ENCODE measurements around the gene ZNF524. TPM values are rescaled to one million over a fixed set of nuclear protein-coding genes. Genes with fewer than 3 reads are reported as not detected.
A peak's percentile ranks its signal among the peaks of the same experiment; 100 is the strongest.

ZNF524 gene
- total and polyA plus RNA-seq, 9 of the 15 experiments (the other 6 are each of a cell fraction or from before 2014, with no cell fraction given) = 0.08 to 15.6 (median 2.9) TPM

DNA sequence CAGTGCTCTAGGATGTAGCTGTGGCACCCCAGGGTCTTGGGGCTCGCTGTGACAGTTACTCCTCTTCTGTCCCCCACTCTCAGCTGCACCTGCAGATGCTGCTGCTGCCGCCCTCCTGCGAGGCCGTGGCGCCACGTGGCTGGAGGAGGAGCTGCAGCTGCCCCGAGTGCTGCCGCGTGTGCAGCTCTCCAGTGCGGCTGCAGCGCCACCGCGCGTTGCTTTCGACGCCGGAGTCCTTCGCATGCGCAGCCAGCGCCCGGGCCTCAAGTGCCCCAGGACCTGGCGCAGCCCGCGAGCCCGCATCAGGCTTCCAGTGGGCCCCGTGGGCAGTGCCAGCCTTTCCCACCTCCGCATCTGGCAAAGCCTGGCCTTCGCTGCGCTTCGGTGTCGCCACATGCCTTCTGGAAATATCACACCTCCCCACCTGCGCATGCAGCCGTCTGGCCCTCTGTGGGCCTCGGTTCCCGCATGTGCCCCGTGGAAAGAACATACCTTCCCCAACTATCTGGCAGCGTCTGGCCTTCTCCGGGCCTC, 40.0 kb downstream of the ZNF524 start (continued):
- no peak for TF ChIP-seq ATF1 (CRISPR knock-in tag; IDR thresholded peaks at IDR 0.05)
- peak; percentile 76 for TF ChIP-seq ATF1 (tag; IDR thresholded peaks at IDR 0.05)
- no peak; the same call in 1 of the 2 replicates for TF ChIP-seq FOSL1 (tag; conservative IDR thresholded peaks at IDR 0.05)
- TF ChIP-seq HNRNPUL1 (IDR thresholded peaks at IDR 0.05; ENCODE audit: low read length) = no peak
- no peak for TF ChIP-seq PML (IDR thresholded peaks at IDR 0.05; ENCODE audit: low read length)
- no peak for TF ChIP-seq ZKSCAN3 (CRISPR knock-in tag; IDR thresholded peaks at IDR 0.05)
- TF ChIP-seq, protein P1, sequence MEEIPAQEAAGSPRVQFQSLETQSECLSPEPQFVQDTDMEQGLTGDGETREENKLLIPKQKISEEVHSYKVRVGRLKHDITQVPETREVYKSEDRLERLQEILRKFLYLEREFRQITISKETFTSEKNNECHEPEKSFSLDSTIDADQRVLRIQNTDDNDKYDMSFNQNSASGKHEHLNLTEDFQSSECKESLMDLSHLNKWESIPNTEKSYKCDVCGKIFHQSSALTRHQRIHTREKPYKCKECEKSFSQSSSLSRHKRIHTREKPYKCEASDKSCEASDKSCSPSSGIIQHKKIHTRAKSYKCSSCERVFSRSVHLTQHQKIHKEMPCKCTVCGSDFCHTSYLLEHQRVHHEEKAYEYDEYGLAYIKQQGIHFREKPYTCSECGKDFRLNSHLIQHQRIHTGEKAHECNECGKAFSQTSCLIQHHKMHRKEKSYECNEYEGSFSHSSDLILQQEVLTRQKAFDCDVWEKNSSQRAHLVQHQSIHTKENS (CRISPR knock-in tag; IDR thresholded peaks at IDR 0.05) = no peak
- no peak; the same call in 1 of the 2 replicates for TF ChIP-seq OTX1 (CRISPR knock-in tag; IDR thresholded peaks at IDR 0.05)
- no peak for TF ChIP-seq MECOM (CRISPR knock-in tag; IDR thresholded peaks at IDR 0.05)
- TF ChIP-seq SMAD1 (IDR thresholded peaks at IDR 0.05; ENCODE audit: low read depth, low read length, partially characterized antibody) = no peak
- no peak for TF ChIP-seq KLF10 (CRISPR knock-in tag; IDR thresholded peaks at IDR 0.05)
- TF ChIP-seq ILK (tag; IDR thresholded peaks at IDR 0.05; ENCODE audit: borderline replicate concordance, low read depth) = no peak
- TF ChIP-seq EGR1 (conservative IDR thresholded peaks at IDR 0.05) = no peak
- no peak for TF ChIP-seq RFX5 (IDR thresholded peaks at IDR 0.05; ENCODE audit: low read depth, low read length)
- TF ChIP-seq HDAC6 (IDR thresholded peaks at IDR 0.05; ENCODE audit: low read depth, low read length) = no peak
- TF ChIP-seq EZH2 (IDR thresholded peaks at IDR 0.05; ENCODE audit: borderline replicate concordance, low read depth, low read length) = no peak
- peak; percentile 97 for TF ChIP-seq HNRNPL (IDR thresholded peaks at IDR 0.05; ENCODE audit: low read depth, low read length)
- TF ChIP-seq, protein P2, sequence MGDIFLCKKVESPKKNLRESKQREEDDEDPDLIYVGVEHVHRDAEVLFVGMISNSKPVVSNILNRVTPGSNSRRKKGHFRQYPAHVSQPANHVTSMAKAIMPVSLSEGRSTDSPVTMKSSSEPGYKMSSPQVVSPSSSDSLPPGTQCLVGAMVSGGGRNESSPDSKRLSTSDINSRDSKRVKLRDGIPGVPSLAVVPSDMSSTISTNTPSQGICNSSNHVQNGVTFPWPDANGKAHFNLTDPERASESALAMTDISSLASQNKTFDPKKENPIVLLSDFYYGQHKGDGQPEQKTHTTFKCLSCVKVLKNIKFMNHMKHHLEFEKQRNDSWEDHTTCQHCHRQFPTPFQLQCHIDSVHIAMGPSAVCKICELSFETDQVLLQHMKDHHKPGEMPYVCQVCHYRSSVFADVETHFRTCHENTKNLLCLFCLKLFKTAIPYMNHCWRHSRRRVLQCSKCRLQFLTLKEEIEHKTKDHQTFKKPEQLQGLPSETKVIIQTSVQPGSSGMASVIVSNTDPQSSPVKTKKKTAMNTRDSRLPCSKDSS (IDR thresholded peaks at IDR 0.05; ENCODE audit: low read depth, partially characterized antibody) = no peak
- no peak for TF ChIP-seq MCM2 (IDR thresholded peaks at IDR 0.05; ENCODE audit: low read depth)
- TF ChIP-seq, protein P3, sequence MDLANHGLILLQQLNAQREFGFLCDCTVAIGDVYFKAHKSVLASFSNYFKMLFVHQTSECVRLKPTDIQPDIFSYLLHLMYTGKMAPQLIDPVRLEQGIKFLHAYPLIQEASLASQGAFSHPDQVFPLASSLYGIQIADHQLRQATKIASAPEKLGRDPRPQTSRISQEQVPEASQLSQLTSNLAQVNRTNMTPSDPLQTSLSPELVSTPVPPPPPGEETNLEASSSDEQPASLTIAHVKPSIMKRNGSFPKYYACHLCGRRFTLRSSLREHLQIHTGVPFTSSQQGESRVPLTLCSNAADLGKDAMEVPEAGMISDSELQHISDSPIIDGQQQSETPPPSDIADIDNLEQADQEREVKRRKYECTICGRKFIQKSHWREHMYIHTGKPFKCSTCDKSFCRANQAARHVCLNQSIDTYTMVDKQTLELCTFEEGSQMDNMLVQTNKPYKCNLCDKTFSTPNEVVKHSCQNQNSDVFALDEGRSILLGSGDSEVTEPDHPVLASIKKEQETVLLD (IDR thresholded peaks at IDR 0.05) = no peak; the same call in 1 of the 2 replicates
- no peak for TF ChIP-seq GTF2A2 (tag; IDR thresholded peaks at IDR 0.05)
- no peak for TF ChIP-seq BRD4 (IDR thresholded peaks at IDR 0.05)
- no peak for TF ChIP-seq ZNF584 (CRISPR knock-in tag; IDR thresholded peaks at IDR 0.05; ENCODE audit: low read depth)
- TF ChIP-seq TEAD2 (tag; IDR thresholded peaks at IDR 0.05) = no peak
- peak; percentile 61; the same call in 1 of the 2 replicates for TF ChIP-seq ETV5 (CRISPR knock-in tag; IDR thresholded peaks at IDR 0.05; ENCODE audit: low read depth)
- no peak for TF ChIP-seq COPS2 (conservative IDR thresholded peaks at IDR 0.05)
- TF ChIP-seq SIN3B (IDR thresholded peaks at IDR 0.05; ENCODE audit: low read depth) = no peak
- no peak; the same call in 1 of the 2 replicates for TF ChIP-seq KLF16 (IDR thresholded peaks at IDR 0.05)
- no peak for TF ChIP-seq ZNF57 (CRISPR knock-in tag; IDR thresholded peaks at IDR 0.05)
- TF ChIP-seq EWSR1 (IDR thresholded peaks at IDR 0.05; ENCODE audit: borderline replicate concordance, low read depth, partially characterized antibody) = no peak
